IPS-18a (cell line): ENCODE measurements around the gene MYOCOS.
"Not testable (repeated sequence)": the region's sequence is repeated elsewhere in the genome, so short reads cannot be mapped to it uniquely, and the experiment has no call there.

ENCODE experiments used
- H3K27ac ChIP-seq: one replicate; pipeline ENCODE4 v1.5.1; 2013; ENCODE audit warnings: low read length
- H3K27me3 ChIP-seq: one replicate; pipeline ENCODE4 v1.6.1; 2013; ENCODE audit warnings: mild to moderate bottlenecking, low read length; ENCODE audit not compliant: control insufficient read depth, insufficient read depth
- H3K36me3 ChIP-seq: one replicate; pipeline ENCODE4 v1.6.1; 2013; ENCODE audit warnings: low read depth, low read length; ENCODE audit not compliant: control insufficient read depth
- H3K4me1 ChIP-seq: one replicate; pipeline ENCODE4 v1.6.1; 2013; ENCODE audit warnings: low read depth, low read length; ENCODE audit not compliant: control insufficient read depth
- H3K4me3 ChIP-seq: one replicate; pipeline ENCODE4 v1.5.1; 2013; ENCODE audit warnings: low read length
- H3K9ac ChIP-seq: one replicate; pipeline ENCODE4 v1.6.1; 2013; ENCODE audit warnings: mild to moderate bottlenecking, low read length, moderate library complexity
- H3K9me3 ChIP-seq: one replicate; pipeline ENCODE4 v1.6.1; 2013; ENCODE audit warnings: low read depth, low read length; ENCODE audit not compliant: control insufficient read depth

The MYOCOS gene

GRCh38 chr1:171597203-171597602, 24.8 kb upstream of the MYOCOS start:
- no peaks in the 10 kb centered on the region for H3K4me1 ChIP-seq
- H3K27me3 ChIP-seq = no peaks in the 10 kb centered on the region
- H3K36me3 ChIP-seq = peaks cover 14% of the 10 kb centered on the region
- H3K4me3 ChIP-seq = no peak overlapping the region
- no peaks in the 10 kb centered on the region for H3K9me3 ChIP-seq
- no peak overlapping the region for H3K9ac ChIP-seq
- H3K27ac ChIP-seq = no peak overlapping the region

GRCh38 chr1:171600310-171600709, 21.7 kb upstream of the MYOCOS start:
- H3K9me3 ChIP-seq, H3K27ac ChIP-seq, H3K4me1 ChIP-seq, H3K27me3 ChIP-seq, H3K36me3 ChIP-seq, H3K9ac ChIP-seq, H3K4me3 ChIP-seq: not testable (repeated sequence)

GRCh38 chr1:171600862-171601261, 21.2 kb upstream of the MYOCOS start:
- no peak overlapping the region for H3K4me3 ChIP-seq
- peaks cover 5% of the 10 kb centered on the region for H3K4me1 ChIP-seq
- H3K9me3 ChIP-seq = no peaks in the 10 kb centered on the region
- H3K36me3 ChIP-seq = no peaks in the 10 kb centered on the region
- H3K9ac ChIP-seq = no peak overlapping the region
- no peaks in the 10 kb centered on the region for H3K27me3 ChIP-seq
- H3K27ac ChIP-seq = no peak overlapping the region

GRCh38 chr1:171603042-171603441, 19.0 kb upstream of the MYOCOS start:
- not testable (repeated sequence) for H3K27ac ChIP-seq, H3K9me3 ChIP-seq, H3K27me3 ChIP-seq, H3K9ac ChIP-seq, H3K4me1 ChIP-seq, H3K4me3 ChIP-seq, H3K36me3 ChIP-seq

- peaks cover 5% of the 10 kb centered on the region for H3K4me1 ChIP-seq
These were observed 15.6 kb upstream of the MYOCOS start for GRCh38 chr1:171606402-171606941.

GRCh38 chr1:171610385-171610784, 11.7 kb upstream of the MYOCOS start:
- Histone ChIP-seq H3K4me3 (no peak overlapping the region), H3K27ac (no peak overlapping the region), H3K4me1 (no peaks in the 10 kb centered on the region), H3K36me3 (no peaks in the 10 kb centered on the region), H3K9me3 (no peaks in the 10 kb centered on the region), H3K9ac (no peak overlapping the region), H3K27me3 (no peaks in the 10 kb centered on the region)

More at GRCh38 chr1:171606402-171606941, 15.6 kb upstream of the MYOCOS start:
- Histone ChIP-seq H3K27me3 (no peaks in the 10 kb centered on the region), H3K9me3 (no peaks in the 10 kb centered on the region), H3K27ac (no peak overlapping the region), H3K4me3 (no peak overlapping the region), H3K36me3 (no peaks in the 10 kb centered on the region), H3K9ac (no peak overlapping the region)

GRCh38 chr1:171611306-171611705, 10.7 kb upstream of the MYOCOS start:
- Histone ChIP-seq H3K27me3 (no peaks in the 10 kb centered on the region), H3K27ac (no peak overlapping the region), H3K4me1 (no peaks in the 10 kb centered on the region), H3K9ac (no peak overlapping the region), H3K36me3 (no peaks in the 10 kb centered on the region), H3K9me3 (no peaks in the 10 kb centered on the region), H3K4me3 (no peak overlapping the region)

GRCh38 chr1:171613282-171613681, 8.8 kb upstream of the MYOCOS start:
- Histone ChIP-seq H3K27ac (no peak overlapping the region), H3K27me3 (no peaks in the 10 kb centered on the region)

GRCh38 chr1:171615122-171615906, 6.7 kb upstream of the MYOCOS start:
- H3K4me1 ChIP-seq, H3K27me3 ChIP-seq, H3K9ac ChIP-seq, H3K36me3 ChIP-seq, H3K9me3 ChIP-seq, H3K4me3 ChIP-seq, H3K27ac ChIP-seq: not testable (repeated sequence)

More at GRCh38 chr1:171613282-171613681, 8.8 kb upstream of the MYOCOS start:
- no peak overlapping the region for H3K9ac ChIP-seq
- no peak overlapping the region for H3K4me3 ChIP-seq
- H3K9me3 ChIP-seq = no peaks in the 10 kb centered on the region
- no peaks in the 10 kb centered on the region for H3K36me3 ChIP-seq
- no peaks in the 10 kb centered on the region for H3K4me1 ChIP-seq

GRCh38 chr1:171616586-171616985, 5.5 kb upstream of the MYOCOS start:
- Histone ChIP-seq H3K27ac (no peak overlapping the region), H3K4me1 (peaks cover 4% of the 10 kb centered on the region), H3K9ac (no peak overlapping the region), H3K36me3 (no peaks in the 10 kb centered on the region), H3K4me3 (no peak overlapping the region), H3K9me3 (no peaks in the 10 kb centered on the region), H3K27me3 (no peaks in the 10 kb centered on the region)

- H3K9ac ChIP-seq = no peak overlapping the region
- H3K4me3 ChIP-seq = no peak overlapping the region
- H3K4me1 ChIP-seq = peaks cover 7% of the 10 kb centered on the region
- no peaks in the 10 kb centered on the region for H3K27me3 ChIP-seq
- H3K27ac ChIP-seq = no peak overlapping the region
- H3K36me3 ChIP-seq = no peaks in the 10 kb centered on the region
- no peaks in the 10 kb centered on the region for H3K9me3 ChIP-seq
These were observed 1.7 kb downstream of the MYOCOS start for GRCh38 chr1:171623651-171624331.
